Lung (tissue), 12 donors: ENCODE measurements around the gene OMA1. TPM values are rescaled to one million over a fixed set of nuclear protein-coding genes. Genes with fewer than 3 reads are reported as not detected.

ENCODE experiments used
- ATAC-seq: fragments of 200-7000 bp; cut with Tn5 transposase; one replicate; pipeline ENCODE4 v1.9.1; 2020; ENCODE audit warnings: moderate number of reproducible peaks; ENCODE audit not compliant: insufficient read depth, low FRiP score
- DNase-seq, 3 donors: peaks; one replicate each; pipeline ENCODE4 v3.0.0-alpha.2; 2013 to 2017
- H3K27ac ChIP-seq, 2 donors: one replicate each; pipeline ENCODE4 v1.5.1; 2013; ENCODE audit warnings: mild to moderate bottlenecking in 2 of 2, moderate library complexity in 2 of 2, control low read depth in 1 of 2, inconsistent platforms in 1 of 2, low read depth in 1 of 2, low read length in 1 of 2
- H3K27me3 ChIP-seq, 3 donors: one replicate each; pipeline ENCODE4 v1.5.1; 2013; ENCODE audit warnings: low read length in 2 of 3; ENCODE audit not compliant: control insufficient read depth in 3 of 3, insufficient read depth in 3 of 3
- H3K36me3 ChIP-seq, 4 donors: one replicate each; pipeline ENCODE4 v1.5.1; 2013; ENCODE audit warnings: low read length in 4 of 4, mild to moderate bottlenecking in 1 of 4, moderate library complexity in 1 of 4; ENCODE audit not compliant: control insufficient read depth in 4 of 4, insufficient read depth in 4 of 4
- H3K4me1 ChIP-seq, 5 donors: one replicate each; pipeline ENCODE4 v1.5.1; 2013; ENCODE audit warnings: low read length in 5 of 5, mild to moderate bottlenecking in 2 of 5, moderate library complexity in 1 of 5; ENCODE audit not compliant: control insufficient read depth in 5 of 5, insufficient read depth in 5 of 5
- H3K4me3 ChIP-seq: one replicate; pipeline ENCODE4 v1.5.1; 2013; ENCODE audit warnings: mild to moderate bottlenecking, control low read depth, moderate library complexity
- H3K9ac ChIP-seq, 2 donors: one replicate each; pipeline ENCODE4 v1.5.1; 2013; ENCODE audit warnings: low read length in 2 of 2, control low read depth in 1 of 2; ENCODE audit not compliant: insufficient read depth in 1 of 2
- H3K9me3 ChIP-seq, 4 donors: one replicate each; pipeline ENCODE4 v1.5.1; 2013; ENCODE audit warnings: low read length in 3 of 4, mild to moderate bottlenecking in 1 of 4, moderate library complexity in 1 of 4; ENCODE audit not compliant: control insufficient read depth in 4 of 4, insufficient read depth in 3 of 4
- WGBS, 2 donors: extraction: QIAGEN DNeasy Blood & Tissue Kit; methylation state at CpG; one replicate each; pipeline ENCODE4 v1.1.7; 2013; 5-methylcytosine and 5-hydroxymethylcytosine counted together
- polyA plus RNA-seq, 2 donors: library from polyadenylated mRNA; stranded (reverse); fragments of 200-250 nt; gene quantifications; one replicate each; pipeline ENCODE4 v1.2.1, GENCODE V29; 2013
- total RNA-seq, 2 donors: library from RNA; depleted of rRNA in 1 of 2; stranded (reverse); fragments of >200 nt in 1 of 2; gene quantifications; one replicate each; pipeline ENCODE4 v1.2.1, GENCODE V29; 2014 to 2021
- TF ChIP-seq, protein P1 (sequence below): IDR thresholded peaks from 2 replicates; pipeline ENCODE4 v1.5.1; 2012; ENCODE audit warnings: mild to moderate bottlenecking; ENCODE audit errors: control extremely low read depth, extremely low read depth
- donor health status: control.
- donor health status: control.
- donor health status: Bipolar disorder and iron deficiency.
- donor health status: healthy.
- donor health status: DM: yes; HTN: yes; CAD: no.

Gene OMA1
- total and polyA plus RNA-seq, 4 donors = 13.2 to 52.1 (median 23.3) TPM

GRCh38 chr1:58441699-58442098 is 104.8 kb downstream of the OMA1 start:
- Histone ChIP-seq H3K27ac (no peak overlapping the region), H3K9me3 (no peaks in the 10 kb centered on the region), H3K36me3 (no peaks in the 10 kb centered on the region), H3K4me1 (no peaks in the 10 kb centered on the region), H3K27me3 (no peaks in the 10 kb centered on the region), H3K4me3 (no peak overlapping the region), H3K9ac (no peak overlapping the region)
- ATAC-seq = no peak
- TF ChIP-seq, protein P1, sequence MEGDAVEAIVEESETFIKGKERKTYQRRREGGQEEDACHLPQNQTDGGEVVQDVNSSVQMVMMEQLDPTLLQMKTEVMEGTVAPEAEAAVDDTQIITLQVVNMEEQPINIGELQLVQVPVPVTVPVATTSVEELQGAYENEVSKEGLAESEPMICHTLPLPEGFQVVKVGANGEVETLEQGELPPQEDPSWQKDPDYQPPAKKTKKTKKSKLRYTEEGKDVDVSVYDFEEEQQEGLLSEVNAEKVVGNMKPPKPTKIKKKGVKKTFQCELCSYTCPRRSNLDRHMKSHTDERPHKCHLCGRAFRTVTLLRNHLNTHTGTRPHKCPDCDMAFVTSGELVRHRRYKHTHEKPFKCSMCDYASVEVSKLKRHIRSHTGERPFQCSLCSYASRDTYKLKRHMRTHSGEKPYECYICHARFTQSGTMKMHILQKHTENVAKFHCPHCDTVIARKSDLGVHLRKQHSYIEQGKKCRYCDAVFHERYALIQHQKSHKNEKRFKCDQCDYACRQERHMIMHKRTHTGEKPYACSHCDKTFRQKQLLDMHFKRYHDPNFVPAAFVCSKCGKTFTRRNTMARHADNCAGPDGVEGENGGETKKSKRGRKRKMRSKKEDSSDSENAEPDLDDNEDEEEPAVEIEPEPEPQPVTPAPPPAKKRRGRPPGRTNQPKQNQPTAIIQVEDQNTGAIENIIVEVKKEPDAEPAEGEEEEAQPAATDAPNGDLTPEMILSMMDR = no peak
- no peak for DNase-seq
- WGBS, 2 donors = 76 to 88% methylated on average over 10 of the region's 10 CpGs

DNA sequence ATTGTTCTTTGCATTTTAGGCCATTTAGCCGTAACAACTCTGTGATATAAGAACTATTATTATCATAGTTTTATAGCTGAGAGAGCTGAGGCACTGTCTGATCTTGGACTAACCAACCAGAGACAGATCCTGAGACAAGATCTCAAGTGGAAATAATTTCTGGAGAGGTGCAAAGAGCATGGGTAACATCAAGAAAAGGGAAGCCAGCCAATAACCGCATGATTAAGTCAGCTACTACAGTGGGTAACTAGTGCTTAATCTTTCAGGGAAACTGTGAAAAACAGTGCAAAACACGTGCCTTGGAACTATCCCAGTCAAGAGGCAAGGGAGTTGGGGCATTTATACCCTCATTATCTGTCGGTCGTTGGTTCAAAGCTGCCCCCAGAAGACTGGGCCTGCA is 105.8 kb downstream of the OMA1 start:
- ATAC-seq = no peak

GRCh38 chr1:58439946-58440345 is 106.6 kb downstream of the OMA1 start:
- 92 to 96% methylated on average over 4 of the region's 4 CpGs for WGBS, 2 donors
- DNase-seq = no peak
- Histone ChIP-seq H3K9me3 (no peaks in the 10 kb centered on the region), H3K27ac (no peak overlapping the region), H3K4me1 (no peaks in the 10 kb centered on the region), H3K9ac (no peak overlapping the region), H3K4me3 (no peak overlapping the region), H3K27me3 (no peaks in the 10 kb centered on the region), H3K36me3 (no peaks in the 10 kb centered on the region)
- TF ChIP-seq, protein P1 = no peak
- ATAC-seq = no peak

More for the DNA sequence above, 105.8 kb downstream of the OMA1 start:
- no peak overlapping the region for H3K4me3 ChIP-seq
- TF ChIP-seq, protein P1 = no peak
- H3K4me1 ChIP-seq = no peaks in the 10 kb centered on the region
- H3K9me3 ChIP-seq = no peaks in the 10 kb centered on the region
- H3K27me3 ChIP-seq = no peaks in the 10 kb centered on the region
- WGBS, 2 donors = 76 to 90% methylated on average over 5 of the region's 5 CpGs
- H3K36me3 ChIP-seq = no peaks in the 10 kb centered on the region
- H3K27ac ChIP-seq = no peak overlapping the region
- no peak overlapping the region for H3K9ac ChIP-seq
- no peak for DNase-seq

- Histone ChIP-seq H3K9me3 (no peaks in the 10 kb centered on the region), H3K36me3 (no peaks in the 10 kb centered on the region), H3K27ac (no peak overlapping the region), H3K9ac (no peak overlapping the region), H3K27me3 (no peaks in the 10 kb centered on the region), H3K4me1 (no peaks in the 10 kb centered on the region), H3K4me3 (no peak overlapping the region)
- ATAC-seq (no peak), DNase-seq (no peak)
- 77 to 86% methylated on average over 6 of the region's 6 CpGs for WGBS, 2 donors
- TF ChIP-seq, protein P1 = no peak
These were observed 108.1 kb downstream of the OMA1 start for GRCh38 chr1:58438468-58438867.
